Skeletal muscle satellite cell (primary cell): ENCODE results near the gene APRT. TPM values are rescaled to one million over a fixed set of nuclear protein-coding genes. Genes with fewer than 3 reads are reported as not detected.

Experiments used
- H3K27me3 ChIP-seq: 2 replicates; pipeline ENCODE4 v1.7.0; 2013; ENCODE audit warnings: low read length; ENCODE audit not compliant: control insufficient read depth, insufficient read depth
- H3K36me3 ChIP-seq: 2 replicates; pipeline ENCODE4 v1.7.0; 2013; ENCODE audit warnings: mild to moderate bottlenecking, control low read depth, low read length; ENCODE audit not compliant: insufficient read depth
- H3K4me1 ChIP-seq: 2 replicates; pipeline ENCODE4 v1.7.0; 2013; ENCODE audit warnings: low read length; ENCODE audit not compliant: control insufficient read depth, insufficient read depth
- H3K4me2 ChIP-seq: 2 replicates; pipeline ENCODE4 v1.7.0; 2013; ENCODE audit warnings: mild to moderate bottlenecking, low read length
- H3K4me3 ChIP-seq: 2 replicates; pipeline ENCODE4 v1.7.0; 2013; ENCODE audit warnings: low read length
- H3K9ac ChIP-seq: 2 replicates; pipeline ENCODE4 v1.7.0; 2013; ENCODE audit warnings: mild to moderate bottlenecking, low read depth, low read length, moderate library complexity
- H3K9me3 ChIP-seq: replicated peaks from 2 replicates; pipeline ENCODE4 v1.7.0; 2013; ENCODE audit warnings: mild to moderate bottlenecking, control low read depth, low read length
- total RNA-seq: library from RNA; depleted of rRNA; stranded (reverse); fragments of >200 nt; gene quantifications from 2 replicates; pipeline ENCODE4 v1.2.3, GENCODE V29; 2012; rRNA removed

The APRT gene, protein sequence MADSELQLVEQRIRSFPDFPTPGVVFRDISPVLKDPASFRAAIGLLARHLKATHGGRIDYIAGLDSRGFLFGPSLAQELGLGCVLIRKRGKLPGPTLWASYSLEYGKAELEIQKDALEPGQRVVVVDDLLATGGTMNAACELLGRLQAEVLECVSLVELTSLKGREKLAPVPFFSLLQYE
- total RNA-seq = 87.8 and 97.6 TPM in 2 replicates

DNA sequence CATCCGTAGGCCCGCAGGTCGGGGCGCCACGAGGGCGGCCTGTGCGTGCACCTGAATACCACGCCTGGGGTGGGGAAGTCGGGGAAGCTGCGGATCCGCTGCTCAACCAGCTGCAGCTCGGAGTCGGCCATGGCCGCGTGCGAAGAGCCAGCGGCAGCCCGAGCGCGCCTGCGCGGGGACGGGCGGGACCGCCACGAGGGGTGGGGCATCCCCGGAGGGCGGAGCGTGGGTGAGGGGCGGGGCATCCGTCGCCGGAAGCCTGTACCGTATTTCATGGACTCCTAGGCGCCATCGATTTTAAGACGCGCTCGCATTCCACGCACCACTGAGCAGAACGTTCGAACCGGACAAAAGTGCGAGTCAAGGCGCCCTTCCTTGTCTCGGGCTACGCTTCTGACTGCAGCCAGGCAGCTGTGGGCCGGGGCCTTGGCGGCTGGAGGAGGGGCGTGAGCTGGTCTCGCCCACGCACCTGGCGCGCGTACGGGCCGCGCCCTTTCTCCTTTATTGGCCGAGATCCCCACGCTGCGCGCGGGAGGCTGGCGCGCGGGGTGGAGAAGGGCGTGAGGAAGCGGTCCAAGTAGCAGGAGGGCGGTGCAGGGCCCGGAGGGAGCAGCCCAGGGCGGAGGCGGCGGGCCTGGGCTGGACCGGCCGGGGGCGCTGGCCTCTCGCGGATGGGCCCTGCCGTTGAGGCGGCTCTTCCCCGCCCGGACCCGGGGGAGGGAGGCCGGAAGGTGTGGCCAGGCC, at the start of gene APRT:
TSS of gene APRT (minus strand) at position 160 of the 744 bp plus-strand sequence. CDS start at position 131, 29 bp downstream.
- H3K4me2 ChIP-seq = peak within 1 kb of the TSS; percentile 95
- H3K27me3 ChIP-seq = no peaks in the 10 kb centered on the region
- peak within 1 kb of the TSS; percentile 97 for H3K9ac ChIP-seq
- peak within 1 kb of the TSS; percentile 83 for H3K4me3 ChIP-seq
- peaks cover 26% of the 10 kb centered on the region for H3K4me1 ChIP-seq
- H3K9me3 ChIP-seq = no peaks in the 10 kb centered on the region
- peaks cover 28% of the 10 kb centered on the region for H3K36me3 ChIP-seq

DNA sequence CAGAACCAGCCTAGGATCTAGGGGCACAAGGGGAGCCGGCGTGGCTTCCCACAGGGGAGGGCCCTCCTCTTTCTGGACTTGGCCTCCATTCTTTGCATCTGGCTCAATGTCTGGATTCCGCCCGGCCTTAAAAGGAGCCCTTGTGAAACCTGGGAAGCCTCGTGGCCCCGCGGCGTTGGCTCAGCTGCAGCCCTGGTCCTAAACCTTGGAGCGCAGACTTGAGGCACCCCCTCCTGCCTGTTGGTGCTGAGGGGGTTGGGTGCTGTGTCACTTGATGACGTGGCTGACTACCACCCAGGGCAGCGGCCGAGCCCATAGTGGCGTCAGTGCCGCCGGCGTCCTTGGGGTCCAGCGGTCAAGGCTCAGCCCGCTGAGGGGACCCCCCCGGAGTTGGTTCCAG, 49.6 kb upstream of the APRT start:
- Histone ChIP-seq H3K4me3 (no peak overlapping the region), H3K9me3 (no peaks in the 10 kb centered on the region), H3K27me3 (no peaks in the 10 kb centered on the region), H3K36me3 (peaks cover 33% of the 10 kb centered on the region), H3K9ac (no peak overlapping the region), H3K4me2 (no peak overlapping the region), H3K4me1 (peaks cover 14% of the 10 kb centered on the region)

DNA sequence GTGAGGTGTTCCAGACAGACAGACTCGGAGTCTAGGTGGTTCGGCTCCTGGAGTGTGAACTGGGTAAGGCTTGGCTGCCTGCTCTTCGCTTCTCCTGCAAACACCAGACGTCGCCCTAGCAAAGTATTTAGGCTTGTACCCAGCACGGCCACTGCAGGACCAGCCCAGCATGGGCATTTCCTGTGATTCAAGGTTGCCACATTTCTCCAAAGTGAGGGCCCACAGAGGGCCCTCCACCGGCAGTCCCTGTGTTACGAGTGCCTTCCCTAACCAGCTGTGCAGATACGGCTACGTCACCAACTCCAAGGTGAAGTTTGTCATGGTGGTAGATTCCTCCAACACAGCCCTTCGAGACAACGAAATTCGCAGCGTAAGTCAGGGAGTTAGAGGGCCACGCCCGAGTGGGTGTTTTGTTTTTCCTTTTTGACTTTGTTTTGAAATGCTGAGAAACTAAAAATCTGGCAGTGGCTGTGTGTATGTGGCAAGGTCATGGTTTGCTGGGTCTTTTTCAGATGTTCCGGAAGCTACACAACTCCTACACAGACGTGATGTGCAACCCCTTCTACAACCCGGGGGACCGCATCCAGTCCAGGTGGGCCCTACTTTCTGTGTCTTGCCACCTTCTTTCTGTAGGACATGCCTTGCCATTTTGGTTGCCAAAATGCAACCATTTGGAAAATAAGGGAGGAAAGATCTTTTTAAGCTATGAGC, 47.8 kb upstream of the APRT start:
- Histone ChIP-seq H3K27me3 (no peaks in the 10 kb centered on the region), H3K9ac (no peak overlapping the region), H3K4me3 (no peak overlapping the region), H3K36me3 (peaks cover 33% of the 10 kb centered on the region), H3K4me2 (no peak overlapping the region), H3K4me1 (peaks cover 26% of the 10 kb centered on the region), H3K9me3 (no peaks in the 10 kb centered on the region)

DNA sequence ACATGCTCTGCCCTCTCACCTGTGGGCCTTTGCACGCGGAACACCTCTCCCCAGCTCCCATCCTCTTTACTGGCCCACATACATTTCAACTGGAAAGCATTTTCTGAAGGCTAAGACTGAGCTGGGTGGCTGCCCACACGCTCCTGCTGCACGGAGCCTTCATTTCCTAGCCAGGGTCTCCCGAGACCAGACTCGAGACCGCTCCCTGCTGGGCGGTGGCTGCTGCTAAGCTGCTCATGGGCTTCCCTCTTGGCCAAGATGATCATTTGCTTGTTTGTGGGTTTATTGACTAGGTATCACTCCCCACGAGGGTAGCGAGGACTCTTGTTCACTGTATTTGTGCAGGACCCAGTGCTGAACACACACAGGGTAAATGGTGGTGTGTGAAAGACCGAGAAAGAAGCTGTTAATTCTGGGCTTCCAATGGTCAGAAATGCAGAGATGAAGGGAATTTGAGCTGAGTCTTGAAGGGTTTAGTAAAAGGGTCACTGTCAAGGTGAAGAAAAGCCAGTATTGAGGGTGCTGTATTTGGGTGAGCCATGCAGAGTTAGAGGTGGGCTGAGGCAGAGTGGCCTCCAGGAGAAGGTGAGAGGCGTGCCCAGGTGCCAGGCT, 46.1 kb upstream of the APRT start:
- H3K4me3 ChIP-seq = peak overlapping the region; percentile 84
- peak overlapping the region; percentile 88 for H3K9ac ChIP-seq
- peaks cover 26% of the 10 kb centered on the region for H3K4me1 ChIP-seq
- no peaks in the 10 kb centered on the region for H3K9me3 ChIP-seq
- H3K4me2 ChIP-seq = peak overlapping the region; percentile 89
- peaks cover 33% of the 10 kb centered on the region for H3K36me3 ChIP-seq
- no peaks in the 10 kb centered on the region for H3K27me3 ChIP-seq

DNA sequence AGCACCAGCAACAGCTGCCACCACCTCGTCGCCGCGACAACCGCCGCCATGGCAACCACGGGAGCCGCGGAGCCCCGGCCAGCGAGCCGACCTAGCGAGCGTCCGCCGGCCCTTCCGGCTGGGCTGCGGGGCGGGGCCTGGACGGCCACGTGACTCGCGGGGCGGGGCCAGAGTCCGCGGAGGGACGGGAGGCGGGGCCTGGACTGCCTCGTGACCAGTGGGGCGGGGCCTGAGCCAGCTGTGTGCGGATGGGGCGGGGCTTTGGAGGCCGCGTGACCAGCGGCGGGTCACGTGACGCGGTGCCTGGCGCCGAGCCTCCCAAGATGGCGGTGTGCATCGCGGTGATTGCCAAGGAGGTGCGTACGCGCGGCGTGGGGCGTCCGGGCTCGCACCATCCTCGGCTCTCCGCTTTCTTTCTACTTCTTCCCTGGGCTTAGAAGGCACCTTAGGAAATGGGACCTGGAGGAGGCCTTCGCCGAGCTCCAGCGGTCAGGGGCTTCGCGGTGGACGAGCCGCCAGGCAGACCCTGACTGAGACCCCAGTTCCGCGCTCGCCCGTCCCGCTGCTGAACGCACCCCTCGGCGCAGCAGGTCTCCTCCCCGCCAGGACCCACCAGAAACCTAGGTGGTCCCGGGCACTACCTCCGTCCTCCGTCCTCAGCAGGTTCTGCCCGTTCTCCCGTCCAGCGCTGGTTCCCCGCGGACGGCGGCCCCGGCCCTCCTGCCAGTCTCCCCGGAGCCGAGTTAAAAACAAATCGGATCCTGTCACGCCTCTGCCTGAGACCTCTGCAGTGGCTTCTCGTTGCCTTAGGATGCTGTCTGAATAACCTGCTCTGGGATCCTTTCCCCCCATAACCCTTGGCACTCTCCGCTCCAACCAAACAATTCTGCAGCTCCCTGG, 45.4 kb upstream of the APRT start, which contains the start of the genes GALNS and TRAPPC2L:
TSS of gene GALNS (minus strand) at position 120 of the 900 bp plus-strand sequence. CDS start at position 50, 70 bp downstream.
TSS of gene TRAPPC2L (plus strand) at position 300 of the 900 bp plus-strand sequence. CDS start at position 324, 24 bp downstream.
- Histone ChIP-seq H3K36me3 (peaks cover 33% of the 10 kb centered on the region), H3K4me2 (peak within 1 kb of the TSS; percentile 95), H3K9me3 (no peaks in the 10 kb centered on the region), H3K4me1 (peaks cover 26% of the 10 kb centered on the region), H3K27me3 (no peaks in the 10 kb centered on the region), H3K9ac (peak within 1 kb of the TSS; percentile 88), H3K4me3 (peak within 1 kb of the TSS; percentile 84)

DNA sequence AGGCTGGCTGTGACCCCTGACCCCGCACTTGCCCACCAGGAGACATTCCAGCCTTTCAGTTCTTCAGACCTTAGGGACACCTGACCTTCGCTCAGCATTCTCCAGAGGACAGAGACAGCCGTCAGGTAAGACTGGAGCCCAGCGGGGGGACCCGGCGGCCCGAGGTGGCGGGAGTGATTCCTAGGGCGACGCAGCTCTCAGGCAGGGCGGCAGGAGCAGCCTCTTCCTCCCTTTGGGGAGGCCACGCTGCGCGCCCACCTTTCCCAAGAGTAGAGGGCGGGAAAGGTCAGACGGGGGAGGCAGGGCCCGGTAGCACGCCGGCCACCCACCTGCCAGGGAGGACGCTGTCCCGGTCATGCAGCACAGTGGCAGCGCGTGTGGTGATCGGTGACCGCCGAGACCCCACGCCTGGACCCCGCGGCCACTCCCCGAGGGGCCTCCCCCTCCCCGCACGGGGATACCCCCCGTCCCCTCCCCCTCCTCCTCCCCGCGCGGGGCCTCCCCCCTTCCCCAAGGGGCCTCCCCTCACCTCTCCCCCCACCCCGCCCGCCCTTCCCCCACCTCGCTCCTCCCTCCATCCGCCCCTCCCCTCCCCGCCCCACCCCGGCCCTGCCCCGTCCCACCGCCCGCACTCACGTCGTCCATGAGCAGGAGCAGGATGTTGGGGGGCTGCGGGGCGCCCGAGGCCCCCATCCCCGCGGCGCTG, 44.5 kb upstream of the APRT start:
- no peaks in the 10 kb centered on the region for H3K9me3 ChIP-seq
- no peaks in the 10 kb centered on the region for H3K27me3 ChIP-seq
- H3K36me3 ChIP-seq = peaks cover 29% of the 10 kb centered on the region
- peak overlapping the region; percentile 82 for H3K9ac ChIP-seq
- peak overlapping the region; percentile 95 for H3K4me2 ChIP-seq
- peak overlapping the region; percentile 84 for H3K4me3 ChIP-seq
- peaks cover 26% of the 10 kb centered on the region for H3K4me1 ChIP-seq

DNA sequence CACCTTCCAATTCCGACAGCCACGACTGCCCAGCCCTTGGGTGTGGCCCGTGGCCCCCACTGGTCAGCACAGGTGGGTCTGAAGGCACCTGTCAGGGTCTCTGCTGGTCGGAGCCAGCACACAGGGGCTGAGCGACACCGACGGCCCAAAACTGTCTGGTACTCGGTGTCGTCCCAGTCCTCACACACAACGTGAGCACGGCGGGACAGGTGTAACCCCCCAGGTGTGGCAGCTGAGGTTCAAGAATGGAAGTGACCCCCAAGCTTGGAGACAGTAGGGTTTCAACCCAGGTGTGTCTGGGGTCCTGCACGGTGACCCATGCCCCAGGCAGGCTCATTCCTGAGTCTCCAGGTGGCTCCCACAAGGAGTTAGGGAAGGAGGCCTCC, 44.0 kb upstream of the APRT start:
- Histone ChIP-seq H3K27me3 (no peaks in the 10 kb centered on the region), H3K36me3 (peaks cover 24% of the 10 kb centered on the region), H3K9me3 (no peaks in the 10 kb centered on the region), H3K4me2 (peak overlapping the region; percentile 95), H3K4me1 (peaks cover 26% of the 10 kb centered on the region), H3K9ac (peak overlapping the region; percentile 65), H3K4me3 (peak overlapping the region; percentile 79)

DNA sequence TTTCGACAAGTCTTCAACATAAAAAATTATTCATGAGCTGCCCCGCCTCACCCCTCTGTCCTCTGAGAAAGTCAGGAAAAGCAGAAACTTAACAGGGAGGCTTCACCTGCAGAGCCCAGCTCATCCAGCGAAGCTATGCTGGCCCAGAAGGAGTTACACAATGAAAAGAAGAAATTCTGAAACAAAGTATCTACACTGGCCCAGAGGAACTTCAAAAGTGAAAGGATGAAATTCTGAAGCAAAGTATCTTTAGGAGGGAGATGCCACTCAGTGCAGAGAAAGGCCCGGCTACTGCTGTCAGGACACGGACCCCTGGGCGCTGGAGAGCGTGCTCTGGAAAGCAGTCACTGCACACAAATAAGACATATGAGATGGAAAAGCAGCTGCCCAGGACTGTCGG, 43.4 kb upstream of the APRT start:
- H3K9me3 ChIP-seq = no peaks in the 10 kb centered on the region
- no peak overlapping the region for H3K9ac ChIP-seq
- peak overlapping the region; percentile 6 for H3K4me2 ChIP-seq
- H3K27me3 ChIP-seq = no peaks in the 10 kb centered on the region
- H3K36me3 ChIP-seq = peaks cover 18% of the 10 kb centered on the region
- peaks cover 26% of the 10 kb centered on the region for H3K4me1 ChIP-seq
- H3K4me3 ChIP-seq = peak overlapping the region; percentile 23

DNA sequence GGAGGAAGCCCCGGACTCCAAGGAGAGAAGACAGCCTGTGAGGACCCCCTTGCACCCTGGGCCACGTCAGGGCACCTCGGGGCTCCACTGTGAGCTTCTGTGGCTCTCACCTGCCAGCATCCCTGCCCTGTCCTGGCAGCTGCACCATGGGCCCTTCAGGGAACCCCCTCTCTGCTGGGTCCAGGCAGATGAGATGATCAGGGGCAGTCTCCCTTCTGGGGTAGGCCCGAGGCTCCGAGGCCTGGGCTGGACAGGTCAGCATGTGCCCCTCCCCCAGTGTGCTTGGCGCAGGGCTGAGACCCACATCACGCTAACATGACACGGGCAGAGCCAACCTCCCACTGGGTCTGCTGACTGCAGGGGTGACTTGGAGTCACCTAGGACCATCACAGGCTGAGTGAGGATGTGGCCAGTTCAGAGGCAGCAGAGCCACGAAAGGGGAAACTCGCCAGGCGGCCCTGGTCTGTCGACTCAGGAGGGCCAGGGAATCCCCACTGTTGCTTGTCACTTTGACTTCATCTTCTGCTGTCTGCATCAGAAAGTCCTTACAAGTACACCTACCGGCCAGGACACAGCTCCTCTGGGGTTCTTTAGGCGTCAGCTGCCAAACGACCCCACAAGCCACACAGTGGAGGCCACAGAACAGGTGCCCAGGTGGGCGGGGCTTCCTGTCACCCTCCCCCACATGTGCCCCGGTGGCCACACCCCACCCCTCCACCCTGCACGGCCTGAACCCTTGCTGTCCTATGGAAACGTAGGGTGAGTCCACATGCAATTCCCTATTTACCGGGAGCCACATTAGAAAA, 42.8 kb upstream of the APRT start:
- H3K36me3 ChIP-seq = peaks cover 12% of the 10 kb centered on the region
- H3K4me2 ChIP-seq = no peak overlapping the region
- no peaks in the 10 kb centered on the region for H3K27me3 ChIP-seq
- H3K4me3 ChIP-seq = no peak overlapping the region
- H3K9me3 ChIP-seq = no peaks in the 10 kb centered on the region
- H3K4me1 ChIP-seq = peaks cover 24% of the 10 kb centered on the region
- H3K9ac ChIP-seq = no peak overlapping the region
